Stimulated activated CD8-positive, alpha-beta memory T cell treated with anti-CD3 and anti-CD28 coated beads, Interleukin-4, amount 100 ng/mL, for 48 hours (primary cell): ENCODE data around the gene KNDC1.

Experiments
- DNase-seq: peaks from one replicate; pipeline ENCODE4 v3.0.0-alpha.2; 2020

KNDC1 gene

DNA sequence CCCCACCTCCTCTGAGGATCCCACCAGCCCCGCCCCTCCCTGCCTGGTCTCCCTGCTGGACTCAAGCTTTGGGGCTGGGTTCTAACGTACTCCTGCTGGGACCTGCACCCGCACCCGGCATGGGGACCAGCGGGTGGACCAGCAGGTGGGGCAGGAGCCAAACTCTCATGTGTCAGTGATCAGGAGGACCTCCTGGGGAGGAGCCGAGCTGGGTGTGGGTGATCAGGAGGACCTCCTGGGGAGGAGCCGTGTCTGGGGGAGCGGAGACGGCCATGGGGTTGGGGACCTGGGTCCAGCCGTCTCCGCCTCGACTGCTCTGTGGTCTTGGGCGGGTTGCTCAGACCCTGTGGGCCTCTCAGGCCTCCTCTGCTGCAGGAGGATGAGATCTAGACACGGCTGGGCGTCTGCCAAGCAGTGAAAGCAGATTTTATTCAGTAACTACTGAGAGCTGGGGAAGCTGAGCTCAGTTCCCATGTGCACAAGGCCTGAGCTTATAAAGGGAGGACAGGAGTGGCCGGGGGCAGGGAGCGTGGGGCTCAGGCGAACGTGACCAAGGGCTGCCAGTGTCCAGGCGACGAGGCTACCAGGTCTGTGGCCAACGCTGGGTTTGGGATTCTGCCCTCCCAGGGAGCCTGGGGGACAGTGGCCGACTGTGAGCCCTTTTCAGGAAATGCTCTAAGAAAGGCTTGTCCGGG is 36.3 kb downstream of the KNDC1 start:
- DNase-seq: no peak

DNA sequence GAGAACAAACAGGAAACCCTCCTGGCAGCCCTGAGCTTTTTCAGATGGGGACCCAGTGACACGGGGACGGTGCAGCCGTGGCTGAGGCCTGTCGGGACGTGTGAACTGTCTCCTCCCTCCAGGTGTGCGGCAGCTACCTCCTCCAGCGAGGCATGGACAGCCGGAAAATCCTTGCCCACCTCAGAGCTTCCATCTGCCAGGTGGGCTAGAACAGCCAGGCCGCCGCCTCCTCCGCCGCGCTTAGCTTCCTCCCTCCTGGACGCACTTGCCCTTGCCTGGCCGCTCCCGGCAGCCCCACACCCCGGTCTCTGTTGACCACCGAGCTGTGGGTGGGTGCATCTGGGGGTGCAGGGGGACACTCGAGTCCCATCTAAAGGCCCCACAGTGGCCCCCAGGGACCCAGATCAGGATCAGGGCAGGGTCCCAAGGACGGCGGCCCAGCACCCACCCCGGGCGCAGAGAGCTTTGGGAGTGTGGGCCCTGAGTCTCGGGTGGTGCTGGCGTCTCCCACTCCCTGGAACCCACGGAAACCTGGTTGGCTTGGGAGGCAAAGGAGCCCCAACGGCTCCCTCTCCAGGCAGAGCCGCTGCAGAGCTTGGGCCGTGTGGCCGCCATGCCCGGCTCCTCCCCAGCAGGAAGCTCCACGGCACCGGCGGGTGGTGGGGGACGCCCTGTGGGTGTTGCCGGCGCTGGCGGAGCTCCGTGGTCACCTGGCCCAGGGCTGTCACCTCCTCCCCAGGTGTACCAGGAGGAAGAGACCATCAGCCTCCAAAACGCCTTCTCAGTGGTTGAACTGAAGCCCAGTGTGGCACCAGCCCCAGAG is 37.1 kb downstream of the KNDC1 start:
- no peak for DNase-seq

DNA sequence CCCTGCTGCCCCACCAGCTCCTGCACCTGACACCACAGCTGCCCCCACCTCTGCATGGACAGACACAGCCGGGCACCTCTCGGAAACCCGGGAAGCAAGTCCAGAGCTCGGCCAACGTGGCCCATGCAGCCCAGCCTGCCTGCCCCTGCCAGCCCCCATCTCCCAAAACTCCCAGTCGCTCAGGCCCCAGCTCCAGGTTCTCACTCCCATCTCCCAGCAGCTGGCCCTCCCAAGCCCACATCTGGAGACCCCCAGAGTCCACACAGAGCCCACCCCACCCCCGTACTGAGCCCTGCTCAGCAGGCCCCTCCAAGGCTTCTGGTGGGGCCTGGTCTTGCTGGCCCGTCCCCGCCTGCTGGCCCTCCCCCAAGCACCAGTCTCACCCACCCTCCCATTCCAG is 37.8 kb downstream of the KNDC1 start:
- DNase-seq: no peak

DNA sequence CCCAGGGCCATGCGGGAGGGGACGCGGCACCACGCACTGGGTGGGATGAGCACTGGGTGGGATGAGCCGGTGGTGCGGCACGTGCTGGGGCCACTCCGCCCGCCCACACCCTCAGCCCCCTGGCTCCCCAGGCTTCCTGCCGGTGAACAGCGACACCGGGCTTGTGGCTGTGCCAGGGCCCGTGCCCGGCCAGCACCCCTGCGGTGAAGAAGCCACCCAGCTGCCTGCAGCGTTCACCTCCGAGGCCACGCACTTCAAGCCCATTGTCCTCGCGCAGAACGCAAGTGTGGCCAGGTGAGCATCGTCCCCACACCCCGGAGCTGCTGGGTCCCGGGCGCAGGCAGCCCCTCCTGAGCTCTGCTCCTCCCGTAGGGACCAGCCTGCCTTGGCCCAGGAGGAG is 38.2 kb downstream of the KNDC1 start:
- no peak for DNase-seq

DNA sequence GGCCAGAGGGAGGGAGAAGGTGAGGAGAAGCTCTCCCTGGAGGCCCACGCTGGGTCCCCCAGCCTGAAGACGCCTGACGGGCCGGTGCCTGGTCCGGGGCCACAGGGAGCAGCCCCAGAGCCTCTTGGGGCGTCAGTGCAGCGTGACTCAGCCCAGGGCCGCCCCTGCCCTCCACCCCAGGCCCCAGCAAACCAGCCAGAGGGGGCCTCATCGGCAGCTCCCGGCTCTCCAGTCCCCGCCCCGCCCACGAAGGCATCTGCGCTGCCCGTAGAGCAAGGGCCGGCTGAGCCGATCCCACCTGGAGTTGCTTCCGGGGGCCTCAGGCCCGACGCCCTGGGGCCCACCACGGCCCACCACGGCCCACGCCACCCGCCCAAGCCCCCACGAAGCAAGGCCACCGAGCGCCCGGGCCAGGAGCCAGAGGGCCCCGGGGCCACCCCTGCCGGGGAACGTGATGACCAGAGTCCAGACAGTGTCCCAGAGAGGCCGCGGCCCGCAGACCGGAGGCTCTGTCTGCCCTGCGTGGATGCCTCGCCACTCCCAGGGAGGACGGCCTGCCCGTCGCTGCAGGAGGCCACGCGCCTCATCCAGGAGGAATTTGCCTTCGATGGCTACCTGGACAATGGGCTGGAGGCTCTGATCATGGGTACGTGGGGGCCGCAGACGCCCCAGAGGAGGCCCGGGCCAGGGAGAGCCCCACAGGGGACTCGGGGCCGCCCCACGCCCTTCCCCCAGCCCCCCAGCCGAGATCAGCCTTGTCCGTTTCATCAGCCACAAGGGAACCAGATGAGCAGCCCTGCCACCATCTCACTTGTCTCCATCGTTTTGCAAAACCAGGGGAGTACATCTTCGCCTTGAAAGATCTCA is 38.8 kb downstream of the KNDC1 start:
- no peak for DNase-seq

DNA sequence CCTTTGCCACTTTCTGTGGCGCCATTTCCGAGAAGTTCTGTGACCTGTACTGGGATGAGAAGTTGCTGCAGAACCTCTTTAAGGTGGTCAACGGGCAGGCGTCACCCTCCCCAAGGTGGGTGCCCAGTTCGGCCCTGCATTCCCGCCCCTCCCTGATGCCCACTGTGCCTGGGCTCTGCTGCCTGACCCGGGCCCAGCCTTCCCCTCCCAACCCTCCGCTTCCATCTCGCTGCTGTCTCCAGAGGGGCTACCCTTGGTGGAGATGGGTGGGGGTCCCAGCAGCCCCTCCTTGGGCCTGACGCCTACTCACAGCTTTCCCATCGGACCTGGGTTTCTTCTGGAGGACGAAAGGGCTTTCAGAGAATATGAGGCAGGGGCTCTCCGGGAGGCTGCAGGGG is 39.5 kb downstream of the KNDC1 start:
- no peak for DNase-seq

DNA sequence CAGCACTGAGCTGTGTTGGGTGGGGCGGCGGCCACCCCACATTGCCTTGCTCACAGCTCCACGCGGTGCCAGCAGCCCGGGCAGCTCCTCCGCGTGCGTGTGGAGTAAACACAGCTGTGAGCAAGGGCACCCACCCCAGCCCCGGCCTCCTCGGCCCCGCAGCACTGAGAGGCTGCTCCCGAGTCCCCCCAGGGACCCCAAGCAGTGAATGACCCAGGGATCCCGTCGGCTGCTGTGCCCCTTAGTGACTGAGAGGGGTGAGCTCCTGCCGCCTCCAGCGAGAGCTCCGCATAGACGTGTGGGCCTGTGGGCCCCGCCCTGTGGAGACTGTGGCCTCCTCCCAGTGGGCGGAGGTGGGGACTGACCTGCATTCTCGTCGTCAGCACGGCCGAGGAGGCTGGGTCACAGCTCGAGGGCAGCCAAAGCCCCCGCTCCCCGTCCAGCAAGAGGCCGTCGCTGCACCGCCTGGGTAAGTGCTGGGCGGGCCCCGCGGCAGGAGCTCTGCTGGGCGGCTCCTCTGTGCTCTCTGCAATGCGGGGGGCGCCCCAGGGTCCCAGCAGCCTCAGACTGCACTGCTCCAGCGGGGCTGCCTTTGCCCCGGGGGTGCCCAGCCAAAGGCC is 40.1 kb downstream of the KNDC1 start:
- DNase-seq: no peak

DNA sequence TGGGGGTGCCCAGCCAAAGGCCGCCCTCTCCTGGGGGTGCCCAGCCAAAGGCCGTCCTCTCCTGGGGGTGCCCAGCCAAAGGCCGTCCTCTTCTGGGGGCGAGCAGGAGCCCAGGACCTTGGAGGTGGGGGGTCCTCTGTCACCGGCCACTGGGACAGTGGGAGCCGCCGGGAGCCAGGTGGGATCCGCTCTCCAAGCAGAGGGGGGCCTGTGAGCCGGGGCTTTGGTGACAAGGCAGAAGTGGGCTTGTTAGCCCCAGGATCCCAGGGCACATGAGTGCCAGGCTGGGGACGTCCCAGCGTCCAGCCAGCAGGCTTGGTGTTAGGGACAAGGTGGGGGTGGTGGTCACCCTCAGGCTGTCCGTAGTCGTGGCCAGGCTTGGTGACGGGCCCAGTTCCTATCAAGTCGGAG is 40.6 kb downstream of the KNDC1 start:
- DNase-seq: no peak

DNA sequence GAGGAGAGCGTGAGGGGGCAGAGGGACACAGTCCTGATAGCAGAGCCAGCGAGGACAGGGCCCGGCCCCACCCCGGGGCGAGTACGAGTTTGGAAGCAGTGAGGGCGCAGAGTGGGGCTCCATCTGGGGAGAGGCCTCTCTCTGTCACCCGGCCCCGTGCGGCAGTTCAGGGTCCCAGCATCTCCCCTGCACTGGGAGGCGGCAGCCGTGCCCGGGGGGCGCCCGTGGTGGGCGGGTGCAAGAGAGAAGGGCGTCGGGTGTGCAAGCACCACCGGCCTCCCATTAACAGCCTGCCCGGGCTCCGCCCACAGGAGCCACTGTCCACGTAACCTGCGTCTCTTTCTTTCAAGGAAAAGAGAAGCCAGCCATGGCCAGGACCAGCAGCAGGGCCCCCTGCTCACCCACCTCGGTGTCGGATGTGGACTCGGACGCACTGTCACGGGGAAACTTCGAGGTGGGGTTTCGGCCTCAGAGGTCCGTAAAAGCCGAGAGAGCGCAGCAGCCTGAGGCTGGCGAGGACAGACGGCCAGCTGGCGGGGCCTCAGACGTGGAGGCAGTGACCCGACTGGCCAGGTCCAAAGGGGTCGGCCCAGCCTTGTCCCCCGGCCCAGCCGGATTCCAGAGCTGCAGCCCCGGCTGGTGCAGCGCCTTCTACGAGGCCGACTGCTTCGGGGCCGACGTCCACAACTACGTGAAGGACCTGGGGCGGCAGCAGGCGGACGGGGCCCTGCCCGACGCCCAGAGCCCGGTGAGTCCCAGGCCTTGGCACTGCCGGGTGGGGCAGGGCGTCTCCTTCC is 41.3 kb downstream of the KNDC1 start:
- no peak for DNase-seq

DNA sequence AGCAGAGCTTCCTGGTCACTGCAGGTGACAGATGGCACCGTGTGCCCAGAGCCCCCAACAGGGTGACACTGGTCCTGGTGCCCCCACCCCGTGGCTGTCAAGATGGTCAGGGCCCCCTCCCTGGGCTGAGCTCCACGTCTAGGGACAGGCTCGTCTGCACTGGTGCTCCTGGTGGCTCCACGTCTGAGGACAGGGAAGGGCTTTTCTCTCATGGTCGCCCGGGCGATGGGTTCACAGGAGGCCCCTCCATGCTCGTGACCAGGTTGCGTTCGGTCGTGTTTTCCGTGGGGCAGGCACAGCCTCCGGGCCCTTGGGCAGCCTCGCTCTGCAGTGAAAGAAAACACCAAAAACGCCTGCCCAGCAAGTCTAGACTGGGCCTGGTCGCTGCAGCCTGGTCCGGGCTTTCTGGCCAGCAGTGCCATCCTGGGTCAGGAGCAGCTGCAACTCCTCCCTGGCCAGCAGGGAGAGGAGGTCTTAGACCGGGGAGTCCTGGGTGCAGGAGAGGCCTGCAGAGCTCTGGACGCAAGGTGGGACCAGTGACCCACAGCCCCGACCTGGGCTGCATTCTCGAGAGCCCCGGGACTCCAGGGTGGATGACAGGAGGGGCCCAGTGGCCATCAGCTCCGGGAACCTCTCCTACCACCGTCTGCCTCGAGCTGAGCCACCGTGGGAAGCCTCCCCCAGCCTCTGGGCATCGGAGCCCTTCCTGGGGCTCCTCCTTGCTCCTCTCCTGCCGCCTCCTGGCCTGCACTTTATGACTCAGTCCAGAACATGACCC is 42.1 kb downstream of the KNDC1 start:
- no peak for DNase-seq

DNA sequence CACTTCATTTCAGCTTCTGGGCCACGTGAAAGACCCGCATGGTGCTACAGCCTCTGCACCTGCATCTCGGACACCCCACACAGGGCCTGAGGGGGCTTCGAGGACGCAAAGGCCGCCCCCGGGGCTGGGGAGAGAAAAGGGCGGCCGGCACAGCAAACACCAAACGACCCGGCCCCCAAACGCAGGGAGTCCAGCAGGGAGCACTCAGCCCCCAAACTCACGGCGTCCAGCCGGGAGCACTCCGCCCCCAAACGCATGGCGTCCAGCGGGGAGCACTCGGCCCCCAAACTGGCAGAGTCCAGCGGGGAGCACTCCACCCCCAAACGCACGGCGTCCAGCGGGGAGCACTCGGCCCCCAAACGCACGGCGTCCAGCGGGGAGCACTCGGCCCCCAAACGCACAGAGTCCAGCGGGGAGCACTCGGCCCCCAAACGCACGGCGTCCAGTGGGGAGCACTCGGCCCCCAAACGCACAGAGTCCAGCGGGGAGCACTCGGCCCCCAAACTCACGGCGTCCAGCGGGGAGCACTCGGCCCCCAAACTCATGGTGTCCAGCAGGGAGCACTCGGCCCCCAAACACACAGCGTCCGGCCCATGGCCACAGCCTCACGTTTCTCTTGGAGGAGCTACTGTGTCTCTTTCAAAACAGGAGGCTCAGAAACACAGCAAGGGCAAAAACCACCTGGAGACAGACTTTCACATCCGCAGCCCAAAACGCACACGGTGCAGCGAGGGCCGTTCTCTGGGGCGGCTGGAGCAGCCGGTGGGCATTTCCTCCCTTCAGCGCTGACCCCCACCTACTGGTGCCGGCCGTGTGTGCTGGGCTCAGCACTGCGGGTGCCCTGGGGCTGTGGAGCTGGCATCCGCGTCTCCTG is 43.0 kb downstream of the KNDC1 start:
- no peak for DNase-seq

DNA sequence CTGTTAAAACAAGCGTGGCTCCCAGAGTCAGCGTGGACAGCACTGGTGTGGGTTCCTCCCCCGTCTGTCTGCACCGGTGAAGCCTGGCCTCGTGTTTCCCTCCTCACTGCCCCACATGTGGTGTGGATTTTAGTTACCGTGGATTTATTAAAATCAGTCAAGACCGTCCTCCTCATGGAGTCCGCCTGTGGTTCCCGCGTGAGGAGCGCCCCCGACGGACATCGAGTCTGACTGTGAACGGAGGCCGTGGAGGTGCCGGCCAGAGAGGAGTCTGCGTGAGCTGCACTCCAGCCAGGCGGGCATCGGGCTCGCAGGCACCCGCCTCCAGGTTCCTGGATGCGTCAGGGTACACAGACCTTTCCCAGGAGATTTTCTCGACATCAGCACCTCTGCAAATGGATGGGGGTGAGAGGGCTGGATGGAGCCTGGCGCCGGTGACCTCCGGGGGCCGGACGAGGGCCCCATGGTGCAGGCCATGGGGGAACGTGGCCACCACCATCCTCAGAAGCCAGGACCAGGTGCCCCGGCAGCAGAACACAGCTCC is 43.7 kb downstream of the KNDC1 start:
- DNase-seq: no peak

DNA sequence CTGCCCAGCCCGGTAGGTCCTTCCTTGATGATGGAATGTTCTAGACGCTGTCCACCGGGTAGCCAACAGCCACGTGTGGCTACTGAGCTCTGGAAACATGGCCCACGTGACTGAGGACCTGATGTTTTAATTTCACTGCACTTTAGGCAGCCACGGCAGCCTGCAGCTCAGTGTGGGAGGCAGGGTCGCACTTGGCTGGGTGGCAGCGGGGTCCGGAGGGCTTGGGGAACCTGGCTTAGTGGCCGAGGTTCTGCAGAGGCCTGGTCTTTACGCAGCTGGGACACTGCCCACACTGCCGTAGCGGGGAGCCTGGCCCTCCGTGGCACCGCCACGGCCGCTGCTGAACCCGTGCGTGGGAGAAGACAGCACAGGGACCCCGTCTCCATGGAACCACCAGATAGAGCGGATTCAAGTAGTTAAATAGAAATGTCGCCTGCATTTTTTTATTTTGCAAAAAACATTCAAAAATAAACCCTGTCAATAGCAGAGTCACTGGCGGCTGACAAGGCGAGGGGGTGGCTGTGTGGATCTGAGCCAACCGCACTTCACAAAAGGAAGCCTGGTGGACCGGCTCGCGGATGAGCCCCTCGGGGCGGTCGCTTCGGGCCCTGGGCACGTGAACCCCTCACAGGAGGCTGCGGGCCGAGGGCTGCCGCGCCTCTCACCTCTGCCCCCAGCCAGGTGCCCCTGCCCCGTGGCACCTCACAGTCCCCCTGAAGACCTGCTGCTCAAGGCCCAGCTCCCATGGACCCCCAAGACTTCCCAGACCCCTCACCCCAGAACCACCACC is 44.4 kb downstream of the KNDC1 start:
- no peak for DNase-seq

DNA sequence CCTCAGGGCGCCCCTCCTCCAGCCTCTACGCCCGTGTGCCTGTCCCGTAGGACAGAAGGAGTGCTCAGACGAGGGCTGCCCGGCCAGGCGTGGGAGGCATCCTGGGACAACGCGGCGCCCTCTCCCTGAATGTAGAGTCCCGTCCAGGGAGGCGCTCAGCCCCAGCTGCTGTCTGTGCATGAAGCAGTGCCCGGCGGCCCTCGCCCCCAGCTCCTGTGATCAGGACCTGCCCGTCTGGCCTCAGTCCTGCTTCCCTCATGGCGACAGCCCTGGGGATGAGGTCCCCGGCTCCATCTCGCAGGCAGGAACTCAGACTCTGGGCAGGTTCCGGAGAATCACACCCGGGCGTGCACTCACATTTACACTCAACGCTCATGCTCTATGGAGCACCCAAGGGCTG is 45.1 kb downstream of the KNDC1 start:
- no peak for DNase-seq

DNA sequence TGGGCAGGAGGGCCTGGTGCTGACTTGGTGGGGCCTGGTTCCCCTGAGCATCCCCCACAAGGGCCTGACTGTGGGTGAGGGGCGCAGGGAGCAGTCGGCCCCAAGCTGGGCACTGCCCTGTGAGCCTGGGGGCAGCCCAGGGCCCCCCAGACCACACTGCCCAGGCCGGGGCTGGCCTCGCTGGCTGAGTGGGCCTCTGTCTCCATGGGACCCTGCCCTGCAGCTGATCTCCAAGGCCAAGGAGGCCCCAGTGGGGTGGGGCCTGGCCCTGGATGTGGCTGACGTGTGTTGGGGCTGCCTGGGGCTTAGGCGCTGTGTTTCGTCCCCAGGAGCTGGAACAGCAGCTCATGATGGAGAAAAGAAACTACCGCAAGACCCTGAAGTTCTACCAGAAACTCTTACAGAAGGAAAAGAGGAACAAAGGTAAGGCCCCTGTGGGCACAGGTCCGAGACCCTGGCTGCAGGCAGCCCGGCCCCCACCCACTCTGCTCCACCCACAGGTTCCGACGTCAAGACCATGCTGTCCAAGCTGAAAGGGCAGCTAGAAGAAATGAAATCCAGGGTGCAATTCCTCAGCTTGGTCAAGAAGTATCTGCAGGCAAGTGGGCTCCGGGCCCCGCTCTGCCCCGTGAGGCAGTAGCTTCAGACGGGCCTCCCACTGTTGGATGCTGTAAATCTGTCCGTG is 46.5 kb downstream of the KNDC1 start:
- DNase-seq: no peak

DNA sequence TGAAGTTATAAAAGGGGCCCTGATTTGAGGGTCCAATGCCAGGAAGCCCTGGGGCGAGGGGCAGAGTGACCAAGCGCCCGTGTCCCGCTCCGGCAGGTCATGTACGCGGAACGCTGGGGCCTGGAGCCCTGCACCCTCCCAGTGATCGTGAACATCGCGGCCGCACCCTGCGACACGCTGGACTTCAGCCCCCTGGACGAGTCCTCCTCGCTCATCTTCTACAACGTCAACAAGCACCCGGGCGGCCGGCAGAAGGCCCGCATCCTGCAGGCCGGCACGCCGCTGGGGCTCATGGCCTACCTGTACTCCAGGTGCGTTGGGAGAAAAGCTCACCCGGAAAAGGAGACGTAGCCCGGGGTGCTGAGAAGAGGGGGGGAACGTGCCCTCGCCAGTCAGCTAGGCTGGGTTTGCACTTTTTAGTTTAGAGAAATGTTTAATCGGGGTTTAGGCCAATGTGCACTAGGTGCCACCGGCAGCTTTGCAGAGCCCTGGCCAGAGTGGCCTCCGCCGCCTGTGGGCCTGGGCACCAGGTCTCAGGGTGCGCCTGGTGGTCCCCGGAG is 47.1 kb downstream of the KNDC1 start:
- DNase-seq: no peak

DNA sequence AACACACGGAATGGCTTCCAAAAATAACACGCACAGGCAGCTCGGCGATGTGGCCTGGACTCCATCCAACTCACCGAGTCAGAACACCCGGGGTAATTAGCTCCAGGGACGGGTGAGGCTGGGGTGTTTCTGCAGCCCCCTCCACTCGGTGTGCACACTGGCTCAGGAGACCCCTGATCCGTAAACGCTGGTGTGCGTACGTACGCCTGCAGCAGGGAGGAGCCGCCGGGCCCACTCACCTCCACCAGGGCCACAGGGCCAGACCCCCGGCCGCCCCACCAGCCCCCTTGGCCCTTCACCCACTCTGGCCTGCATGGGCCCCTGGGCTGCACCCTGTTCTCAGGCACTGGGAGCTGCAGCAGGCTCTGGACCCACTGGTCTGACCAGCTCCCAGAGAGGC is 47.6 kb downstream of the KNDC1 start:
- no peak for DNase-seq

DNA sequence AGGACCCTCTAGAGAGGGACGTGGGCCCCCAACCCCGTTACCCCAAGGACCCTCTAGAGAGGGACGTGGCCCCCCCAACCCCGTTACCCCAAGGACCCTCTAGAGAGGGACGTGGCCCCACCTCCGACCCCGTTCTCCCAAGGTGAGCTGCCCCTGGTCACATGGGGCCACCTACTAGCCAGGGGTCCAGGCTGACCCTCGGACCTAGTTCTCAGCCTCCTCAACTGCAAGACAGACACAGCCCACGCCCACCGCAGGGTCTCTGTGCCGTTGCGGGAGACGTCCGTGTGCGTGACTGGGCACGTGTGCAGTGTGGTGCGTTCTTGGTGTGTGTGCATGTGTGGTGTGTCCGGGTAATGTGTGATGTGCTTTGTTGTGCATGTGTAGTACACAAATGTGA is 48.4 kb downstream of the KNDC1 start:
- DNase-seq: no peak
